MM.1S (cell line): Measurements from ENCODE around the gene TFIP11.

Source experiments
- EZH2 ChIP-seq: fragments of 300-600 bp; sonication (generic); optimal IDR thresholded peaks from 2 replicates; pipeline ENCODE3; 2017; ENCODE audit warnings: low read depth, mild to moderate bottlenecking, antibody characterized with exemption, low read length, mixed read lengths
- TF ChIP-seq, protein P1 (sequence below): fragments of 300-600 bp; sonication (generic); IDR thresholded peaks from 2 replicates; pipeline ENCODE4 v1.5.1; 2016; ENCODE audit warnings: antibody characterized with exemption, low read length, mixed read lengths

DNA sequence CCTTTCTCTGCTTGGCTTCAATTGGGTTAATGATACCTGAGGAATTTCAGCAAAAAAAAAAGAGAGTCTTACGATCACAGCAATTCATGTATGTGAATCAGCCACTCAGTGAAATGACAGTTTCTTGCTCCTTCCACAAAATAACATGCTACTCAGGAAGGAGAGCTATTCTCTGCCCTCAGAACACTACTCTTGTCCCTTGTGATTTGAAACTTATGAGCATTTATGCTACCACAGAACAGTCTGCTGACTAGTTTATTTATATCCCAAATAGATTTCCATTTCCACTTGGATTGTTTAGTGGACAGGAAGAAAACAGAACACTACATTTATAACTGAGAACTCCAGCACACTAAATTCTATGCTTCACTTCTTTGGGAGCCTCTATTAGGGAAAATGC is 8.5 kb downstream of the TFIP11 start:
- TF ChIP-seq, protein P1, sequence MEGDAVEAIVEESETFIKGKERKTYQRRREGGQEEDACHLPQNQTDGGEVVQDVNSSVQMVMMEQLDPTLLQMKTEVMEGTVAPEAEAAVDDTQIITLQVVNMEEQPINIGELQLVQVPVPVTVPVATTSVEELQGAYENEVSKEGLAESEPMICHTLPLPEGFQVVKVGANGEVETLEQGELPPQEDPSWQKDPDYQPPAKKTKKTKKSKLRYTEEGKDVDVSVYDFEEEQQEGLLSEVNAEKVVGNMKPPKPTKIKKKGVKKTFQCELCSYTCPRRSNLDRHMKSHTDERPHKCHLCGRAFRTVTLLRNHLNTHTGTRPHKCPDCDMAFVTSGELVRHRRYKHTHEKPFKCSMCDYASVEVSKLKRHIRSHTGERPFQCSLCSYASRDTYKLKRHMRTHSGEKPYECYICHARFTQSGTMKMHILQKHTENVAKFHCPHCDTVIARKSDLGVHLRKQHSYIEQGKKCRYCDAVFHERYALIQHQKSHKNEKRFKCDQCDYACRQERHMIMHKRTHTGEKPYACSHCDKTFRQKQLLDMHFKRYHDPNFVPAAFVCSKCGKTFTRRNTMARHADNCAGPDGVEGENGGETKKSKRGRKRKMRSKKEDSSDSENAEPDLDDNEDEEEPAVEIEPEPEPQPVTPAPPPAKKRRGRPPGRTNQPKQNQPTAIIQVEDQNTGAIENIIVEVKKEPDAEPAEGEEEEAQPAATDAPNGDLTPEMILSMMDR, result no peak
- TF ChIP-seq EZH2, result no peak
